Right lobe of liver (tissue), 6 donors: ENCODE results near the gene RECK. TPM values are rescaled to one million over a fixed set of nuclear protein-coding genes. Genes with fewer than 3 reads are reported as not detected.
A peak's percentile ranks its signal among the peaks of the same experiment; 100 is the strongest.

Experiments
- ATAC-seq, 4 donors: fragments of 200-7000 bp; cut with Tn5 transposase; one replicate each; pipeline ENCODE4 v1.9.1; 2020; ENCODE audit warnings: mild to moderate bottlenecking in 4 of 4, moderate library complexity in 4 of 4
- DNase-seq, 3 donors: peaks; one replicate each; pipeline ENCODE4 v3.0.0-alpha.2; 2020
- H3K27ac ChIP-seq, 3 donors: fragments of 200-600 bp; one replicate each; pipeline ENCODE4 v1.8.0; 2022
- H3K27me3 ChIP-seq, 2 donors: fragments of 200-600 bp; one replicate each; pipeline ENCODE4 v1.8.0; 2022
- H3K36me3 ChIP-seq, 4 donors: fragments of 200-600 bp; sonication (generic) in 1 of 4; one replicate each; pipeline versions ENCODE4 v1.5.1 to v1.8.0; 2017 to 2022; ENCODE audit warnings: control low read depth in 1 of 4
- H3K4me1 ChIP-seq, 4 donors: fragments of 200-600 bp; sonication (generic) in 1 of 4; one replicate each; pipeline versions ENCODE4 v1.5.1 to v1.8.0; 2017 to 2022; ENCODE audit warnings: control low read depth in 1 of 4
- H3K4me3 ChIP-seq, 3 donors: fragments of 200-600 bp; one replicate each; pipeline ENCODE4 v1.8.0; 2022
- H3K9me3 ChIP-seq, 4 donors: fragments of 200-600 bp; sonication (generic) in 1 of 4; one replicate each; pipeline versions ENCODE4 v1.5.1 to v1.8.0; 2017 to 2022; ENCODE audit warnings: control low read depth in 1 of 4
- POLR2A ChIP-seq: fragments of 450-650 bp; IDR thresholded peaks from one replicate; pipeline ENCODE4 v1.6.1; 2017; ENCODE audit warnings: antibody characterized with exemption, mild to moderate bottlenecking
- WGBS: methylation state at CpG from one replicate; pipeline ENCODE4 v1.1.6; 2018; ENCODE audit warnings: low coverage, low lambda C conversion rate; ENCODE audit not compliant: insufficient coverage; ENCODE audit errors: missing lambda C conversion rate; 5-methylcytosine and 5-hydroxymethylcytosine counted together
- intact Hi-C, 2 donors: fragments of 100-400 bp; cut with DNase I; formaldehyde crosslinking; loops; one replicate each; pipeline versions ENCODE4 v1.11.2 to v1.14.1; 2022
- total RNA-seq, 6 experiments: library from RNA; depleted of rRNA in 2 of 6; stranded (reverse); fragments of >200 nt in 2 of 6; fragmentation: NEBNext Ultra II Directional in 3 of 6; extraction: Animal tissue kit (Norgen Biotek cat#: 25700) in 3 of 6; gene quantifications; one replicate each; pipeline versions ENCODE4 v1.1.0 to v1.2.4, GENCODE V29; 2016 to 2023
- TF ChIP-seq, protein P1 (sequence below), 4 donors: fragments of 200-600 bp in 3 of 4; fragments of 450-650 bp in 1 of 4; IDR thresholded peaks; one replicate each; pipeline versions ENCODE4 v1.5.1 to v1.8.0; 2016 to 2022; ENCODE audit warnings: antibody characterized with exemption in 4 of 4, mild to moderate bottlenecking in 2 of 4
- donor health status: DM: no; HTN: yes; CAD: no.
- donor health status: DM: no; HTN: no; CAD: no.
- donor health status: DM: no; HTN: no; CAD: no.
- donor health status: DM: no; HTN: yes; CAD: no.
- donor health status: DM: no; HTN: yes; CAD: no.

RECK gene
- total RNA-seq, 6 experiments from 2014 or later: 2.0 to 6.2 (median 2.6) TPM

DNA sequence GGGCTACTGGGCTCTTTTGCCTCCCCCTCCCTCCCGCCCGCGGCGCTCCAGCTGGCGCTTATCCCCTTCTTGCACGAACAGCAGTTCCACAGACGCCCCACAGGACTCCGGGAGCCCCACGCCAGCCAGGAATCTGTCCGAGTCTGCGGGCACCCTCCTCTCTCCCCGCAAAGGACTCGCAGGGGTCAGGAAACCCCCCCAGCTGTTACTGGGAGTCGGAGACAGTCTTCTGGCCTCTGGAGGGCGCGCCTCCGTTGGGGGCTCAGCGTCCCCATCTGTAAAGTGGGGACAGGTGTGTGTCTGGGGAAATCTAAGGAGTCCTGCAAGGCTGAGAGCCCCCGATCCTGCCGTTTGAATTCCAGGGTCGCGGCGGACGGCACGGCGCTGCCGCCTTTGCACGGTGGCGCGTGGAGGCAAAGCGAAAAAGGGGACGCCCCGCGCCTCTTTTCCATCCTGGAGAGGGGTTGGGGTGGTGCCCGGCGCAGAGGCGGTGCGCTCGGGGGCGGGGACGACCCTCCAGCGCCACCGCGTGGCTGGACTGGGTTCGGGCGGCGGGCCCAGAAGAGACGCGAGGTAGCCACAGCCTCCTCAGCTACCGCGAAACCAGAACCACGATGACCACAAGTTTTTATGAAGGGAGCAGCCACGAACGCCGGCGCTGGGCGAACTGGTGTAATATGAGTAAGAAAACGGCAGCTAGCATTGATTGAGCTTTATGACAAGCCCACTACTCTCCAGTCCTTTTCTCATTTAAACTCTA lies 129.6 kb downstream of the RECK start:
- no peaks in the 10 kb centered on the region for H3K27me3 ChIP-seq
- no peaks in the 10 kb centered on the region for H3K9me3 ChIP-seq
- intact Hi-C loops: no loop called here
- TF ChIP-seq, protein P1, sequence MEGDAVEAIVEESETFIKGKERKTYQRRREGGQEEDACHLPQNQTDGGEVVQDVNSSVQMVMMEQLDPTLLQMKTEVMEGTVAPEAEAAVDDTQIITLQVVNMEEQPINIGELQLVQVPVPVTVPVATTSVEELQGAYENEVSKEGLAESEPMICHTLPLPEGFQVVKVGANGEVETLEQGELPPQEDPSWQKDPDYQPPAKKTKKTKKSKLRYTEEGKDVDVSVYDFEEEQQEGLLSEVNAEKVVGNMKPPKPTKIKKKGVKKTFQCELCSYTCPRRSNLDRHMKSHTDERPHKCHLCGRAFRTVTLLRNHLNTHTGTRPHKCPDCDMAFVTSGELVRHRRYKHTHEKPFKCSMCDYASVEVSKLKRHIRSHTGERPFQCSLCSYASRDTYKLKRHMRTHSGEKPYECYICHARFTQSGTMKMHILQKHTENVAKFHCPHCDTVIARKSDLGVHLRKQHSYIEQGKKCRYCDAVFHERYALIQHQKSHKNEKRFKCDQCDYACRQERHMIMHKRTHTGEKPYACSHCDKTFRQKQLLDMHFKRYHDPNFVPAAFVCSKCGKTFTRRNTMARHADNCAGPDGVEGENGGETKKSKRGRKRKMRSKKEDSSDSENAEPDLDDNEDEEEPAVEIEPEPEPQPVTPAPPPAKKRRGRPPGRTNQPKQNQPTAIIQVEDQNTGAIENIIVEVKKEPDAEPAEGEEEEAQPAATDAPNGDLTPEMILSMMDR (IDR thresholded peaks at IDR 0.05): peak; percentile 93 to 98 (median 96)
- no peak for TF ChIP-seq POLR2A
- peak overlapping the region; percentile 19 to 35 (median 31) for H3K4me3 ChIP-seq
- 8% methylated on average over 14 of the region's 58 CpGs for WGBS
- H3K27ac ChIP-seq: no peak overlapping the region
- H3K4me1 ChIP-seq: no peaks in the 10 kb centered on the region
- no peaks in the 10 kb centered on the region for H3K36me3 ChIP-seq
- peak; percentile 98 to 100 (median 99) for ATAC-seq
- peak; percentile 82 to 85 (median 82) for DNase-seq

DNA sequence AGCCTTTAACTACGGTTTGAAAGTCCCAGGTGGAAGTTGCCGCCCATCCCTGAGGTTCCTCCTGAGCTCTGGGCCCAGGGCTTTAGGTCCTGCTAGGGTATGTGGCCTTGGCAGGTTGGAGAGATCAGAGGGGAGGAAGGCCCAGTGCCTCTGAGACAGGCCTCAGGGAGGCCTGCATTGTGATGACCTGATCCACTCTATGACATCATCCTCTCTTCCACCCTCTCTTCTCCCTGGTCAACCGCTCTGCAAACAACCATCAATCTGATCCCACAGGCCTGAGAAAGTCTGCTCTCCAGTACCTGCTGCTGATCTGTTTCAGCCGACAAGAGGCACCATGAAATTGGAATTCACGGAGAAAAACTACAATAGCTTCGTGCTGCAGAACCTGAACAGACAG lies 132.5 kb downstream of the RECK start, which contains the start of gene CCIN:
Gene CCIN, plus strand, starts transcription at position 223 of the 400 bp plus-strand sequence. Its CDS starts 115 bp downstream, at position 338.
- H3K4me3 ChIP-seq: no peak within 1 kb of the TSS
- intact Hi-C loops: no loop called here
- TF ChIP-seq, protein P1 (IDR thresholded peaks at IDR 0.05): no peak
- no peaks in the 10 kb centered on the region for H3K27me3 ChIP-seq
- no peaks in the 10 kb centered on the region for H3K36me3 ChIP-seq
- H3K4me1 ChIP-seq: no peaks in the 10 kb centered on the region
- 91% methylated on average over 6 of the region's 6 CpGs for WGBS
- no peak within 1 kb of the TSS for H3K27ac ChIP-seq
- H3K9me3 ChIP-seq: no peaks in the 10 kb centered on the region
- no peak for ATAC-seq
- no peak for DNase-seq

DNA sequence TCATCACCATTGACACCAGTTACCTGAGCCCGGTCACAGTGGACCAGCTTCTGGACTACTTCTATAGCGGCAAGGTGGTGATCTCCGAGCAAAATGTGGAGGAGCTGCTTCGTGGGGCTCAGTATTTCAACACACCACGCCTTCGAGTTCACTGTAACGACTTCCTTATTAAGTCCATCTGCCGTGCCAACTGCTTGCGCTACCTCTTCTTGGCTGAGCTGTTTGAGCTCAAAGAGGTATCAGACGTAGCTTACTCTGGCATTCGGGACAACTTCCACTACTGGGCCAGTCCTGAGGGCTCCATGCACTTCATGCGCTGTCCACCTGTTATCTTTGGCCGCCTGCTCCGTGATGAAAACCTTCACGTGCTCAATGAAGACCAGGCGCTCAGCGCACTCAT lies 133.0 kb downstream of the RECK start:
- ATAC-seq (no peak), DNase-seq (no peak)
- Histone ChIP-seq H3K27me3 (no peaks in the 10 kb centered on the region), H3K4me1 (no peaks in the 10 kb centered on the region), H3K4me3 (no peak overlapping the region), H3K27ac (no peak overlapping the region), H3K9me3 (no peaks in the 10 kb centered on the region), H3K36me3 (no peaks in the 10 kb centered on the region)
- WGBS: 92% methylated on average over 13 of the region's 17 CpGs
- TF ChIP-seq, protein P1 (IDR thresholded peaks at IDR 0.05): no peak
- no peak for TF ChIP-seq POLR2A
- intact Hi-C loops: loop anchor here in 1 of 2 donors (10.0 kb wide), 1 partner anchor 55 kb away; no protein-coding TSS in a partner anchor

DNA sequence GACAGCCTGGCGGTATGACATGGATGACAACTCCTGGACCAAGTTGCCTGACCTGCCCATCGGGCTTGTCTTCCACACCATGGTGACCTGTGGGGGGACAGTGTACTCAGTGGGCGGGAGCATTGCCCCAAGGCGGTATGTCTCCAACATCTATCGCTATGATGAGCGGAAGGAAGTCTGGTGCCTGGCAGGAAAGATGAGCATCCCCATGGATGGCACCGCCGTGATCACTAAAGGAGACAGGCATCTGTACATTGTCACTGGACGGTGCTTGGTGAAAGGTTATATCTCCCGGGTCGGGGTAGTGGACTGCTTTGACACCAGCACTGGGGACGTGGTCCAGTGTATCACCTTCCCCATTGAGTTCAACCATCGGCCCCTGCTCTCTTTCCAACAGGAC lies 133.8 kb downstream of the RECK start:
- intact Hi-C loops: loop anchor here in 1 of 2 donors (10.0 kb wide), 1 partner anchor 56 kb away; no protein-coding TSS in a partner anchor
- no peak overlapping the region for H3K27ac ChIP-seq

More for the DNA sequence above, 133.8 kb downstream of the RECK start:
- 83% methylated on average over 4 of the region's 13 CpGs for WGBS
- no peak for DNase-seq
- no peaks in the 10 kb centered on the region for H3K9me3 ChIP-seq
- ATAC-seq: no peak
- H3K36me3 ChIP-seq: no peaks in the 10 kb centered on the region
- H3K27me3 ChIP-seq: no peaks in the 10 kb centered on the region
- no peak overlapping the region for H3K4me3 ChIP-seq
- no peak for TF ChIP-seq POLR2A
- TF ChIP-seq, protein P1 (IDR thresholded peaks at IDR 0.05): no peak
- H3K4me1 ChIP-seq: no peaks in the 10 kb centered on the region
